GM19467 (cell line): Measurements from ENCODE around the gene SECTM1.

ENCODE experiments used
- ATAC-seq: cut with Tn5 transposase; IDR thresholded peaks from one replicate; pipeline ENCODE4 v1.9.1; 2021; ENCODE audit warnings: mild to moderate bottlenecking, moderate library complexity; ENCODE audit not compliant: unreplicated experiment

SECTM1 gene

GRCh38 chr17:82329683-82330321, 3.8 kb downstream of the SECTM1 start:
- ATAC-seq = no peak

- no peak for ATAC-seq
Observed at GRCh38 chr17:82328994-82329507, 4.5 kb downstream of the SECTM1 start.

- no peak for ATAC-seq
Observed at GRCh38 chr17:82328141-82328993, 5.2 kb downstream of the SECTM1 start.

- ATAC-seq = no peak
Observed at GRCh38 chr17:82327757-82328140, 5.8 kb downstream of the SECTM1 start.

- no peak for ATAC-seq
Observed at GRCh38 chr17:82327289-82327688, 6.3 kb downstream of the SECTM1 start.

- ATAC-seq = no peak
Observed at GRCh38 chr17:82325286-82326180, 8.0 kb downstream of the SECTM1 start.

GRCh38 chr17:82324566-82325285, 8.8 kb downstream of the SECTM1 start:
- ATAC-seq = no peak

GRCh38 chr17:82323514-82324234, 9.9 kb downstream of the SECTM1 start:
- ATAC-seq = no peak

- ATAC-seq = no peak
Observed at GRCh38 chr17:82322526-82323453, 10.8 kb downstream of the SECTM1 start.

- no peak for ATAC-seq
Observed at GRCh38 chr17:82321947-82322466, 11.6 kb downstream of the SECTM1 start.

- ATAC-seq = no peak
Observed at GRCh38 chr17:82320956-82321927, 12.3 kb downstream of the SECTM1 start.

GRCh38 chr17:82320140-82320840, 13.3 kb downstream of the SECTM1 start:
- no peak for ATAC-seq

- ATAC-seq = no peak
Observed at GRCh38 chr17:82319619-82320062, 13.9 kb downstream of the SECTM1 start.

- ATAC-seq = no peak
Observed at GRCh38 chr17:82318772-82319606, 14.6 kb downstream of the SECTM1 start.

- no peak for ATAC-seq
Observed at GRCh38 chr17:82318169-82318498, 15.4 kb downstream of the SECTM1 start.
